WTC11 (cell line): ENCODE measurements around the gene BICD1.

Experiments used
- TEAD4 ChIP-seq: sonication (generic); formaldehyde crosslinking; IDR thresholded peaks from 2 replicates; pipeline ENCODE4 v1.8.0; 2022; ENCODE audit warnings: mild to moderate bottlenecking, missing genetic modification reagents
- TF ChIP-seq, protein P1 (sequence below): fragments of 200-600 bp; IDR thresholded peaks from 2 replicates; pipeline ENCODE4 v1.8.0; 2022; ENCODE audit warnings: antibody characterized with exemption
- TF ChIP-seq, protein P2 (sequence below): sonication (generic); formaldehyde crosslinking; IDR thresholded peaks from 2 replicates; pipeline ENCODE4 v1.8.1; 2023; ENCODE audit warnings: mild to moderate bottlenecking, missing genetic modification reagents
- TF ChIP-seq, protein P3 (sequence below): sonication (generic); formaldehyde crosslinking; IDR thresholded peaks from 2 replicates; pipeline ENCODE4 v1.8.1; 2023; ENCODE audit warnings: mild to moderate bottlenecking, moderate library complexity, missing genetic modification reagents
- TF ChIP-seq, protein P4 (sequence below): sonication (generic); formaldehyde crosslinking; conservative IDR thresholded peaks from 2 replicates; pipeline ENCODE4 v1.8.1; 2023; ENCODE audit warnings: mild to moderate bottlenecking, low read depth, missing genetic modification reagents, moderate library complexity

DNA sequence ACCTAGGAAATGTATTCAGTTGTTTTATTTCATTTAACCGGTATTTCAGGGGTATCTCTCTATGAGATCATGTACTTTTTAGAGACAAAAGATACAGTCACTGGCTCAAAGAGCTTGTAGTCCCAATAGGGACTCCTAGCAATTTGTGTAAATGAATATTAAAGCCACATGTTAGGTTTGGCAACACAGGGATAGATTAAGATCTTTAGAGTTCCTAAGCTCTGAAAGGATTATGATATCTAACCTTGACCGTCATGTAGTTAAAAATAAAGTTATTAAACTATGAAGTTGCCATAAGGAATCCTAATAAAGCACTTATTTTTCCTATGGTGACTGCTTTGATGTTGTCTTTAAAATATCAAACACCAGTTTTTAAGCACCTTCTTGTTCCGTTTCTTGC, 192.3 kb downstream of the BICD1 start:
- TF ChIP-seq, protein P1, sequence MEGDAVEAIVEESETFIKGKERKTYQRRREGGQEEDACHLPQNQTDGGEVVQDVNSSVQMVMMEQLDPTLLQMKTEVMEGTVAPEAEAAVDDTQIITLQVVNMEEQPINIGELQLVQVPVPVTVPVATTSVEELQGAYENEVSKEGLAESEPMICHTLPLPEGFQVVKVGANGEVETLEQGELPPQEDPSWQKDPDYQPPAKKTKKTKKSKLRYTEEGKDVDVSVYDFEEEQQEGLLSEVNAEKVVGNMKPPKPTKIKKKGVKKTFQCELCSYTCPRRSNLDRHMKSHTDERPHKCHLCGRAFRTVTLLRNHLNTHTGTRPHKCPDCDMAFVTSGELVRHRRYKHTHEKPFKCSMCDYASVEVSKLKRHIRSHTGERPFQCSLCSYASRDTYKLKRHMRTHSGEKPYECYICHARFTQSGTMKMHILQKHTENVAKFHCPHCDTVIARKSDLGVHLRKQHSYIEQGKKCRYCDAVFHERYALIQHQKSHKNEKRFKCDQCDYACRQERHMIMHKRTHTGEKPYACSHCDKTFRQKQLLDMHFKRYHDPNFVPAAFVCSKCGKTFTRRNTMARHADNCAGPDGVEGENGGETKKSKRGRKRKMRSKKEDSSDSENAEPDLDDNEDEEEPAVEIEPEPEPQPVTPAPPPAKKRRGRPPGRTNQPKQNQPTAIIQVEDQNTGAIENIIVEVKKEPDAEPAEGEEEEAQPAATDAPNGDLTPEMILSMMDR: no peak
- TF ChIP-seq, protein P2, sequence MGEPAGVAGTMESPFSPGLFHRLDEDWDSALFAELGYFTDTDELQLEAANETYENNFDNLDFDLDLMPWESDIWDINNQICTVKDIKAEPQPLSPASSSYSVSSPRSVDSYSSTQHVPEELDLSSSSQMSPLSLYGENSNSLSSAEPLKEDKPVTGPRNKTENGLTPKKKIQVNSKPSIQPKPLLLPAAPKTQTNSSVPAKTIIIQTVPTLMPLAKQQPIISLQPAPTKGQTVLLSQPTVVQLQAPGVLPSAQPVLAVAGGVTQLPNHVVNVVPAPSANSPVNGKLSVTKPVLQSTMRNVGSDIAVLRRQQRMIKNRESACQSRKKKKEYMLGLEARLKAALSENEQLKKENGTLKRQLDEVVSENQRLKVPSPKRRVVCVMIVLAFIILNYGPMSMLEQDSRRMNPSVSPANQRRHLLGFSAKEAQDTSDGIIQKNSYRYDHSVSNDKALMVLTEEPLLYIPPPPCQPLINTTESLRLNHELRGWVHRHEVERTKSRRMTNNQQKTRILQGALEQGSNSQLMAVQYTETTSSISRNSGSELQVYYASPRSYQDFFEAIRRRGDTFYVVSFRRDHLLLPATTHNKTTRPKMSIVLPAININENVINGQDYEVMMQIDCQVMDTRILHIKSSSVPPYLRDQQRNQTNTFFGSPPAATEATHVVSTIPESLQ (CRISPR knock-in tag): no peak
- TF ChIP-seq, protein P3, sequence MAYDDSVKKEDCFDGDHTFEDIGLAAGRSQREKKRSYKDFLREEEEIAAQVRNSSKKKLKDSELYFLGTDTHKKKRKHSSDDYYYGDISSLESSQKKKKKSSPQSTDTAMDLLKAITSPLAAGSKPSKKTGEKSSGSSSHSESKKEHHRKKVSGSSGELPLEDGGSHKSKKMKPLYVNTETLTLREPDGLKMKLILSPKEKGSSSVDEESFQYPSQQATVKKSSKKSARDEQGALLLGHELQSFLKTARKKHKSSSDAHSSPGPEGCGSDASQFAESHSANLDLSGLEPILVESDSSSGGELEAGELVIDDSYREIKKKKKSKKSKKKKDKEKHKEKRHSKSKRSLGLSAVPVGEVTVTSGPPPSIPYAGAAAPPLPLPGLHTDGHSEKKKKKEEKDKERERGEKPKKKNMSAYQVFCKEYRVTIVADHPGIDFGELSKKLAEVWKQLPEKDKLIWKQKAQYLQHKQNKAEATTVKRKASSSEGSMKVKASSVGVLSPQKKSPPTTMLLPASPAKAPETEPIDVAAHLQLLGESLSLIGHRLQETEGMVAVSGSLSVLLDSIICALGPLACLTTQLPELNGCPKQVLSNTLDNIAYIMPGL (CRISPR knock-in tag): no peak
- TF ChIP-seq, protein P4, sequence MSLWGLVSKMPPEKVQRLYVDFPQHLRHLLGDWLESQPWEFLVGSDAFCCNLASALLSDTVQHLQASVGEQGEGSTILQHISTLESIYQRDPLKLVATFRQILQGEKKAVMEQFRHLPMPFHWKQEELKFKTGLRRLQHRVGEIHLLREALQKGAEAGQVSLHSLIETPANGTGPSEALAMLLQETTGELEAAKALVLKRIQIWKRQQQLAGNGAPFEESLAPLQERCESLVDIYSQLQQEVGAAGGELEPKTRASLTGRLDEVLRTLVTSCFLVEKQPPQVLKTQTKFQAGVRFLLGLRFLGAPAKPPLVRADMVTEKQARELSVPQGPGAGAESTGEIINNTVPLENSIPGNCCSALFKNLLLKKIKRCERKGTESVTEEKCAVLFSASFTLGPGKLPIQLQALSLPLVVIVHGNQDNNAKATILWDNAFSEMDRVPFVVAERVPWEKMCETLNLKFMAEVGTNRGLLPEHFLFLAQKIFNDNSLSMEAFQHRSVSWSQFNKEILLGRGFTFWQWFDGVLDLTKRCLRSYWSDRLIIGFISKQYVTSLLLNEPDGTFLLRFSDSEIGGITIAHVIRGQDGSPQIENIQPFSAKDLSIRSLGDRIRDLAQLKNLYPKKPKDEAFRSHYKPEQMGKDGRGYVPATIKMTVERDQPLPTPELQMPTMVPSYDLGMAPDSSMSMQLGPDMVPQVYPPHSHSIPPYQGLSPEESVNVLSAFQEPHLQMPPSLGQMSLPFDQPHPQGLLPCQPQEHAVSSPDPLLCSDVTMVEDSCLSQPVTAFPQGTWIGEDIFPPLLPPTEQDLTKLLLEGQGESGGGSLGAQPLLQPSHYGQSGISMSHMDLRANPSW (CRISPR knock-in tag): no peak
- no peak for TF ChIP-seq TEAD4 (CRISPR knock-in tag)
